Measurements from ENCODE around the gene MACF1. TPM values are rescaled to one million over a fixed set of nuclear protein-coding genes. Genes with fewer than 3 reads are reported as not detected.
"Not testable (repeated sequence)": the region's sequence is repeated elsewhere in the genome, so short reads cannot be mapped to it uniquely, and the experiment has no call there.

MACF1 gene
- total RNA-seq, 3 donors from 2014 or later: 279 to 350 (median 325) TPM

GRCh38 chr1:39499668-39500067 lies 295.2 kb downstream of the MACF1 start:
- Histone ChIP-seq H3K4me1 (no peaks in the 10 kb centered on the region), H3K9me3 (no peaks in the 10 kb centered on the region), H3K27me3 (no peaks in the 10 kb centered on the region), H3K36me3 (no peaks in the 10 kb centered on the region), H3K4me3 (no peak overlapping the region), H3K27ac (no peak overlapping the region)
- DNase-seq (ENCODE audit: low spot score in 2 of 2): no peak
- TF ChIP-seq, protein P1, sequence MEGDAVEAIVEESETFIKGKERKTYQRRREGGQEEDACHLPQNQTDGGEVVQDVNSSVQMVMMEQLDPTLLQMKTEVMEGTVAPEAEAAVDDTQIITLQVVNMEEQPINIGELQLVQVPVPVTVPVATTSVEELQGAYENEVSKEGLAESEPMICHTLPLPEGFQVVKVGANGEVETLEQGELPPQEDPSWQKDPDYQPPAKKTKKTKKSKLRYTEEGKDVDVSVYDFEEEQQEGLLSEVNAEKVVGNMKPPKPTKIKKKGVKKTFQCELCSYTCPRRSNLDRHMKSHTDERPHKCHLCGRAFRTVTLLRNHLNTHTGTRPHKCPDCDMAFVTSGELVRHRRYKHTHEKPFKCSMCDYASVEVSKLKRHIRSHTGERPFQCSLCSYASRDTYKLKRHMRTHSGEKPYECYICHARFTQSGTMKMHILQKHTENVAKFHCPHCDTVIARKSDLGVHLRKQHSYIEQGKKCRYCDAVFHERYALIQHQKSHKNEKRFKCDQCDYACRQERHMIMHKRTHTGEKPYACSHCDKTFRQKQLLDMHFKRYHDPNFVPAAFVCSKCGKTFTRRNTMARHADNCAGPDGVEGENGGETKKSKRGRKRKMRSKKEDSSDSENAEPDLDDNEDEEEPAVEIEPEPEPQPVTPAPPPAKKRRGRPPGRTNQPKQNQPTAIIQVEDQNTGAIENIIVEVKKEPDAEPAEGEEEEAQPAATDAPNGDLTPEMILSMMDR (IDR thresholded peaks at IDR 0.05): no peak
- no peak for TF ChIP-seq POLR2A (IDR thresholded peaks at IDR 0.05)
- TF ChIP-seq POLR2AphosphoS5 (IDR thresholded peaks at IDR 0.05): no peak
- intact Hi-C loops (cut with DNase I; ENCODE audit: low total_unique reads): no loop called here

GRCh38 chr1:39500862-39501389 lies 296.4 kb downstream of the MACF1 start:
- Histone ChIP-seq H3K36me3 (no peaks in the 10 kb centered on the region), H3K27me3 (no peaks in the 10 kb centered on the region), H3K4me1 (no peaks in the 10 kb centered on the region), H3K9me3 (no peaks in the 10 kb centered on the region), H3K4me3 (no peak overlapping the region), H3K27ac (no peak overlapping the region)
- TF ChIP-seq POLR2AphosphoS5 (IDR thresholded peaks at IDR 0.05): no peak
- TF ChIP-seq, protein P1 (IDR thresholded peaks at IDR 0.05): no peak
- no peak for TF ChIP-seq POLR2A (IDR thresholded peaks at IDR 0.05)
- DNase-seq (ENCODE audit: low spot score in 2 of 2): no peak
- intact Hi-C loops (cut with DNase I; ENCODE audit: low total_unique reads): no loop called here

- TF ChIP-seq POLR2AphosphoS5 (IDR thresholded peaks at IDR 0.05): no peak
- TF ChIP-seq, protein P1 (IDR thresholded peaks at IDR 0.05): no peak
- TF ChIP-seq POLR2A (IDR thresholded peaks at IDR 0.05): no peak
- H3K27ac ChIP-seq: no peak overlapping the region
- H3K36me3 ChIP-seq: no peaks in the 10 kb centered on the region
- no peak overlapping the region for H3K4me3 ChIP-seq
- no peaks in the 10 kb centered on the region for H3K4me1 ChIP-seq
- intact Hi-C loops (cut with DNase I; ENCODE audit: low total_unique reads): no loop called here
- no peaks in the 10 kb centered on the region for H3K27me3 ChIP-seq
- no peak for DNase-seq (ENCODE audit: low spot score in 2 of 2)
- no peaks in the 10 kb centered on the region for H3K9me3 ChIP-seq
These were observed 297.2 kb downstream of the MACF1 start for GRCh38 chr1:39501666-39502065.

GRCh38 chr1:39504436-39504835 lies 299.9 kb downstream of the MACF1 start:
- H3K9me3 ChIP-seq; intact Hi-C loops (cut with DNase I; ENCODE audit: low total_unique reads); H3K27me3 ChIP-seq; H3K27ac ChIP-seq; H3K4me3 ChIP-seq; H3K36me3 ChIP-seq; H3K4me1 ChIP-seq; DNase-seq (ENCODE audit: low spot score in 2 of 2): not testable (repeated sequence)

- TF ChIP-seq POLR2A (IDR thresholded peaks at IDR 0.05): no peak
- TF ChIP-seq POLR2AphosphoS5 (IDR thresholded peaks at IDR 0.05): no peak
- TF ChIP-seq, protein P1 (IDR thresholded peaks at IDR 0.05): no peak
- H3K4me3 ChIP-seq: no peak overlapping the region
These were observed 300.8 kb downstream of the MACF1 start for GRCh38 chr1:39505289-39505688.

More at GRCh38 chr1:39505289-39505688, 300.8 kb downstream of the MACF1 start:
- no peak for DNase-seq (ENCODE audit: low spot score in 2 of 2)
- intact Hi-C loops (cut with DNase I; ENCODE audit: low total_unique reads): no loop called here
- no peaks in the 10 kb centered on the region for H3K4me1 ChIP-seq
- no peaks in the 10 kb centered on the region for H3K27me3 ChIP-seq
- H3K36me3 ChIP-seq: no peaks in the 10 kb centered on the region
- no peak overlapping the region for H3K27ac ChIP-seq
- no peaks in the 10 kb centered on the region for H3K9me3 ChIP-seq

Data from breast epithelium (tissue), 4 donors.